WTC11 (cell line): ENCODE results near the gene RBFOX1.

Source experiments
- KAT7 ChIP-seq: sonication (generic); formaldehyde crosslinking; IDR thresholded peaks from 2 replicates; pipeline ENCODE4 v1.8.1; 2023; ENCODE audit warnings: missing genetic modification reagents, mild to moderate bottlenecking, borderline replicate concordance
- NFYB ChIP-seq: sonication (generic); formaldehyde crosslinking; conservative IDR thresholded peaks from 2 replicates; pipeline ENCODE4 v1.8.0; 2022; ENCODE audit warnings: low read depth, missing genetic modification reagents
- SMAD4 ChIP-seq: sonication (generic); formaldehyde crosslinking; IDR thresholded peaks from 2 replicates; pipeline ENCODE4 v1.8.0; 2022; ENCODE audit warnings: mild to moderate bottlenecking, missing genetic modification reagents
- SP1 ChIP-seq: sonication (generic); formaldehyde crosslinking; conservative IDR thresholded peaks from 2 replicates; pipeline ENCODE4 v1.8.1; 2022; ENCODE audit warnings: missing genetic modification reagents
- ZBTB21 ChIP-seq: sonication (generic); formaldehyde crosslinking; IDR thresholded peaks from 2 replicates; pipeline ENCODE4 v1.8.1; 2023; ENCODE audit warnings: mild to moderate bottlenecking, missing genetic modification reagents, borderline replicate concordance
- ZNF121 ChIP-seq: sonication (generic); formaldehyde crosslinking; IDR thresholded peaks from 2 replicates; pipeline ENCODE4 v1.8.0; 2023; ENCODE audit warnings: missing genetic modification reagents
- TF ChIP-seq, protein P1 (sequence below): fragments of 200-600 bp; IDR thresholded peaks from 2 replicates; pipeline ENCODE4 v1.8.0; 2022; ENCODE audit warnings: antibody characterized with exemption
- TF ChIP-seq, protein P2 (sequence below): sonication (generic); formaldehyde crosslinking; conservative IDR thresholded peaks from 2 replicates; pipeline ENCODE4 v1.8.1; 2022; ENCODE audit warnings: mild to moderate bottlenecking, missing genetic modification reagents
- TF ChIP-seq, protein P3 (sequence below): sonication (generic); formaldehyde crosslinking; IDR thresholded peaks from 2 replicates; pipeline ENCODE4 v1.8.1; 2023; ENCODE audit warnings: mild to moderate bottlenecking, missing genetic modification reagents, borderline replicate concordance
- TF ChIP-seq, protein P4 (sequence below): sonication (generic); formaldehyde crosslinking; IDR thresholded peaks from 2 replicates; pipeline ENCODE4 v1.8.1; 2023; ENCODE audit warnings: mild to moderate bottlenecking, missing genetic modification reagents, moderate library complexity
- TF ChIP-seq, protein P5 (sequence below): sonication (generic); formaldehyde crosslinking; IDR thresholded peaks from 2 replicates; pipeline ENCODE4 v1.8.1; 2023; ENCODE audit warnings: mild to moderate bottlenecking, missing genetic modification reagents, moderate library complexity

DNA sequence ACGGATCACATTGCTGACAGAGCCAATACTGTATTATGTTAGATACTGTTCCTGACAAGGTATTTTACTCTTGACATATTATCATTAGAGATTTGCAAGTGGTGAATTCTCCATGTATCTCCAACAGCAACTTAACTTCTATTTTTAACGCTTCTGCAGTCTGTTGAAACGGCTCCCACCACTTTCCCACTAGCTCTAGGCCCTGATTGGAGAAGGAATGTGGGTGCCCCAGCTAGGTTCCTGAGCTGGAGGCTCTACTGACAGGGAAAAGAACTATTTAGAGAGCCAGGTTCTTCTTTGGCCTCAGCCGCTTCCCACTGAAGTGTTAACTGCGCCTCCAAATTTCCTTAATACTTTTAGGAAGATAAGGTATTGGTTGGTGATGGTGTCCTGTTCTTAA lies 191.8 kb downstream of the RBFOX1 start:
- TF ChIP-seq SP1 (CRISPR knock-in tag) = no peak
- TF ChIP-seq, protein P1, sequence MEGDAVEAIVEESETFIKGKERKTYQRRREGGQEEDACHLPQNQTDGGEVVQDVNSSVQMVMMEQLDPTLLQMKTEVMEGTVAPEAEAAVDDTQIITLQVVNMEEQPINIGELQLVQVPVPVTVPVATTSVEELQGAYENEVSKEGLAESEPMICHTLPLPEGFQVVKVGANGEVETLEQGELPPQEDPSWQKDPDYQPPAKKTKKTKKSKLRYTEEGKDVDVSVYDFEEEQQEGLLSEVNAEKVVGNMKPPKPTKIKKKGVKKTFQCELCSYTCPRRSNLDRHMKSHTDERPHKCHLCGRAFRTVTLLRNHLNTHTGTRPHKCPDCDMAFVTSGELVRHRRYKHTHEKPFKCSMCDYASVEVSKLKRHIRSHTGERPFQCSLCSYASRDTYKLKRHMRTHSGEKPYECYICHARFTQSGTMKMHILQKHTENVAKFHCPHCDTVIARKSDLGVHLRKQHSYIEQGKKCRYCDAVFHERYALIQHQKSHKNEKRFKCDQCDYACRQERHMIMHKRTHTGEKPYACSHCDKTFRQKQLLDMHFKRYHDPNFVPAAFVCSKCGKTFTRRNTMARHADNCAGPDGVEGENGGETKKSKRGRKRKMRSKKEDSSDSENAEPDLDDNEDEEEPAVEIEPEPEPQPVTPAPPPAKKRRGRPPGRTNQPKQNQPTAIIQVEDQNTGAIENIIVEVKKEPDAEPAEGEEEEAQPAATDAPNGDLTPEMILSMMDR = no peak
- TF ChIP-seq, protein P2, sequence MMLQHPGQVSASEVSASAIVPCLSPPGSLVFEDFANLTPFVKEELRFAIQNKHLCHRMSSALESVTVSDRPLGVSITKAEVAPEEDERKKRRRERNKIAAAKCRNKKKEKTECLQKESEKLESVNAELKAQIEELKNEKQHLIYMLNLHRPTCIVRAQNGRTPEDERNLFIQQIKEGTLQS (CRISPR knock-in tag) = no peak
- TF ChIP-seq, protein P3, sequence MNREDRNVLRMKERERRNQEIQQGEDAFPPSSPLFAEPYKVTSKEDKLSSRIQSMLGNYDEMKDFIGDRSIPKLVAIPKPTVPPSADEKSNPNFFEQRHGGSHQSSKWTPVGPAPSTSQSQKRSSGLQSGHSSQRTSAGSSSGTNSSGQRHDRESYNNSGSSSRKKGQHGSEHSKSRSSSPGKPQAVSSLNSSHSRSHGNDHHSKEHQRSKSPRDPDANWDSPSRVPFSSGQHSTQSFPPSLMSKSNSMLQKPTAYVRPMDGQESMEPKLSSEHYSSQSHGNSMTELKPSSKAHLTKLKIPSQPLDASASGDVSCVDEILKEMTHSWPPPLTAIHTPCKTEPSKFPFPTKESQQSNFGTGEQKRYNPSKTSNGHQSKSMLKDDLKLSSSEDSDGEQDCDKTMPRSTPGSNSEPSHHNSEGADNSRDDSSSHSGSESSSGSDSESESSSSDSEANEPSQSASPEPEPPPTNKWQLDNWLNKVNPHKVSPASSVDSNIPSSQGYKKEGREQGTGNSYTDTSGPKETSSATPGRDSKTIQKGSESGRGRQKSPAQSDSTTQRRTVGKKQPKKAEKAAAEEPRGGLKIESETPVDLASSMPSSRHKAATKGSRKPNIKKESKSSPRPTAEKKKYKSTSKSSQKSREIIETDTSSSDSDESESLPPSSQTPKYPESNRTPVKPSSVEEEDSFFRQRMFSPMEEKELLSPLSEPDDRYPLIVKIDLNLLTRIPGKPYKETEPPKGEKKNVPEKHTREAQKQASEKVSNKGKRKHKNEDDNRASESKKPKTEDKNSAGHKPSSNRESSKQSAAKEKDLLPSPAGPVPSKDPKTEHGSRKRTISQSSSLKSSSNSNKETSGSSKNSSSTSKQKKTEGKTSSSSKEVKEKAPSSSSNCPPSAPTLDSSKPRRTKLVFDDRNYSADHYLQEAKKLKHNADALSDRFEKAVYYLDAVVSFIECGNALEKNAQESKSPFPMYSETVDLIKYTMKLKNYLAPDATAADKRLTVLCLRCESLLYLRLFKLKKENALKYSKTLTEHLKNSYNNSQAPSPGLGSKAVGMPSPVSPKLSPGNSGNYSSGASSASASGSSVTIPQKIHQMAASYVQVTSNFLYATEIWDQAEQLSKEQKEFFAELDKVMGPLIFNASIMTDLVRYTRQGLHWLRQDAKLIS = no peak
- TF ChIP-seq, protein P4, sequence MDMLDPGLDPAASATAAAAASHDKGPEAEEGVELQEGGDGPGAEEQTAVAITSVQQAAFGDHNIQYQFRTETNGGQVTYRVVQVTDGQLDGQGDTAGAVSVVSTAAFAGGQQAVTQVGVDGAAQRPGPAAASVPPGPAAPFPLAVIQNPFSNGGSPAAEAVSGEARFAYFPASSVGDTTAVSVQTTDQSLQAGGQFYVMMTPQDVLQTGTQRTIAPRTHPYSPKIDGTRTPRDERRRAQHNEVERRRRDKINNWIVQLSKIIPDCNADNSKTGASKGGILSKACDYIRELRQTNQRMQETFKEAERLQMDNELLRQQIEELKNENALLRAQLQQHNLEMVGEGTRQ (CRISPR knock-in tag) = no peak
- no peak for TF ChIP-seq NFYB
- TF ChIP-seq SMAD4 (CRISPR knock-in tag) = no peak
- no peak for TF ChIP-seq KAT7 (CRISPR knock-in tag)
- TF ChIP-seq, protein P5, sequence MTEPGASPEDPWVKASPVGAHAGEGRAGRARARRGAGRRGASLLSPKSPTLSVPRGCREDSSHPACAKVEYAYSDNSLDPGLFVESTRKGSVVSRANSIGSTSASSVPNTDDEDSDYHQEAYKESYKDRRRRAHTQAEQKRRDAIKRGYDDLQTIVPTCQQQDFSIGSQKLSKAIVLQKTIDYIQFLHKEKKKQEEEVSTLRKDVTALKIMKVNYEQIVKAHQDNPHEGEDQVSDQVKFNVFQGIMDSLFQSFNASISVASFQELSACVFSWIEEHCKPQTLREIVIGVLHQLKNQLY (CRISPR knock-in tag) = no peak
- no peak for TF ChIP-seq ZBTB21 (CRISPR knock-in tag)
- no peak for TF ChIP-seq ZNF121 (CRISPR knock-in tag)
